IMR-90 (cell line): Measurements from ENCODE around the gene CPA3. TPM values are rescaled to one million over a fixed set of nuclear protein-coding genes. Genes with fewer than 3 reads are reported as not detected.

Source experiments
- ATAC-seq: fragments of 200-7000 bp; cut with Tn5 transposase; 2 replicates; pipeline ENCODE4 v1.9.1; 2020; ENCODE audit warnings: low read depth, mild to moderate bottlenecking, moderate library complexity
- BruUV-seq: library from RNA; stranded (reverse); fragments of 400-500 nt; replicated peaks from 2 replicates; lab custom pipeline; 2021; lab: Mats Ljungman, UMichigan
- CTCF ChIA-PET: fragments of 300-600 bp; formaldehyde crosslinking; extraction: SDS; loops from one replicate; lab custom pipeline; 2021; ENCODE audit warnings: antibody characterized with exemption; lab: Yijun Ruan, JAX
- POLR2A ChIA-PET: fragments of 300-600 bp; sonication (Branson Sonifier 250); formaldehyde crosslinking; loops from one replicate; lab custom pipeline; 2022; ENCODE audit warnings: antibody characterized with exemption; ENCODE audit not compliant: unreplicated experiment; lab: Charles Lee
- DNase-seq: peaks from one replicate; pipeline ENCODE4 v3.0.0; 2013
- H2AFZ ChIP-seq: replicated peaks from 2 replicates; pipeline ENCODE3; 2013; ENCODE audit warnings: low read length, mild to moderate bottlenecking; ENCODE audit not compliant: poor library complexity
- H2AK5ac ChIP-seq: 2 replicates; pipeline ENCODE4 v1.6.1; 2013; ENCODE audit warnings: low read depth, low read length, inconsistent platforms
- H2AK9ac ChIP-seq: replicated peaks from 2 replicates; pipeline ENCODE3; 2013; ENCODE audit warnings: mild to moderate bottlenecking, low read depth, low read length, moderate library complexity; ENCODE audit not compliant: poor library complexity
- H2BK120ac ChIP-seq: 2 replicates; pipeline ENCODE4 v1.6.1; 2013; ENCODE audit warnings: low read depth, low read length, inconsistent platforms
- H2BK15ac ChIP-seq: 3 replicates; pipeline ENCODE4 v1.6.1; 2013; ENCODE audit warnings: low read depth, low read length, inconsistent platforms
- H2BK20ac ChIP-seq: 2 replicates; pipeline ENCODE4 v1.6.1; 2013; ENCODE audit warnings: low read depth, mild to moderate bottlenecking, inconsistent platforms, low read length, moderate library complexity
- H2BK5ac ChIP-seq: 2 replicates; pipeline ENCODE4 v1.6.1; 2013; ENCODE audit warnings: mild to moderate bottlenecking, low read depth, low read length, inconsistent platforms; ENCODE audit not compliant: poor library complexity, severe bottlenecking
- H3K14ac ChIP-seq: replicated peaks from 2 replicates; pipeline ENCODE4 v1.6.1; 2013; ENCODE audit warnings: low read depth, low read length, inconsistent platforms
- H3K18ac ChIP-seq: 2 replicates; pipeline ENCODE4 v1.6.1; 2013; ENCODE audit warnings: low read depth, low read length, control low read depth
- H3K23ac ChIP-seq: 2 replicates; pipeline ENCODE4 v1.6.1; 2013; ENCODE audit warnings: low read depth, low read length, inconsistent platforms
- H3K27ac ChIP-seq: 2 replicates; pipeline ENCODE4 v1.5.1; 2013; ENCODE audit warnings: mild to moderate bottlenecking, control low read depth, low read length; ENCODE audit not compliant: insufficient read depth
- H3K27me3 ChIP-seq: 2 replicates; pipeline ENCODE4 v1.6.1; 2013; ENCODE audit warnings: low read length; ENCODE audit not compliant: control insufficient read depth, insufficient read depth
- H3K36me3 ChIP-seq: 2 replicates; pipeline ENCODE4 v1.6.1; 2013; ENCODE audit warnings: low read length, mixed read lengths; ENCODE audit not compliant: control insufficient read depth, insufficient read depth
- H3K4ac ChIP-seq: 2 replicates; pipeline ENCODE4 v1.6.1; 2013; ENCODE audit warnings: low read depth, low read length, inconsistent platforms
- H3K4me1 ChIP-seq: 2 replicates; pipeline ENCODE4 v1.6.1; 2013; ENCODE audit warnings: low read length, mixed read lengths; ENCODE audit not compliant: control insufficient read depth, insufficient read depth
- H3K4me2 ChIP-seq: 2 replicates; pipeline ENCODE4 v1.6.1; 2013; ENCODE audit warnings: low read depth, mild to moderate bottlenecking, control low read depth, low read length, moderate library complexity
- H3K4me3 ChIP-seq: 2 replicates; pipeline ENCODE4 v1.5.1; 2013; ENCODE audit warnings: low read depth, mild to moderate bottlenecking, control low read depth, low read length, moderate library complexity; ENCODE audit not compliant: insufficient read depth
- H3K56ac ChIP-seq: 2 replicates; pipeline ENCODE4 v1.6.1; 2013; ENCODE audit warnings: low read length, inconsistent platforms; ENCODE audit not compliant: insufficient read depth; ENCODE audit errors: extremely low read depth
- H3K79me1 ChIP-seq, 2 experiments: 2 replicates each; pipeline ENCODE4 v1.6.1; 2013; ENCODE audit warnings: low read length in 2 of 2, inconsistent platforms in 1 of 2, low read depth in 1 of 2
- H3K9ac ChIP-seq: 2 replicates; pipeline ENCODE4 v1.6.1; 2013; ENCODE audit warnings: low read depth, low read length, control low read depth
- H3K9me1 ChIP-seq: 2 replicates; pipeline ENCODE4 v1.6.1; 2013; ENCODE audit warnings: low read length, inconsistent platforms; ENCODE audit not compliant: insufficient read depth
- H3K9me3 ChIP-seq: 2 replicates; pipeline ENCODE4 v1.6.1; 2013; ENCODE audit warnings: low read length; ENCODE audit not compliant: control insufficient read depth, insufficient read depth
- H4K20me1 ChIP-seq: 2 replicates; pipeline ENCODE4 v1.6.1; 2013; ENCODE audit warnings: low read length, inconsistent platforms; ENCODE audit not compliant: insufficient read depth
- H4K5ac ChIP-seq: 2 replicates; pipeline ENCODE4 v1.6.1; 2013; ENCODE audit warnings: mild to moderate bottlenecking, low read depth, low read length, control low read depth
- H4K8ac ChIP-seq, 2 experiments: 2 replicates each; pipeline ENCODE4 v1.6.1; 2013; ENCODE audit warnings: low read depth in 2 of 2, low read length in 2 of 2, control low read depth in 1 of 2, inconsistent platforms in 1 of 2
- H4K91ac ChIP-seq: 2 replicates; pipeline ENCODE4 v1.6.1; 2013; ENCODE audit warnings: low read depth, low read length, inconsistent platforms; ENCODE audit not compliant: insufficient read depth
- ELK1 ChIP-seq: fragments of 150-350 bp; IDR thresholded peaks from 2 replicates; pipeline ENCODE4 v1.6.1; 2016; ENCODE audit warnings: low read depth, mild to moderate bottlenecking, low read length, moderate library complexity, borderline replicate concordance
- NFE2L2 ChIP-seq: fragments of 150-350 bp; IDR thresholded peaks from 2 replicates; pipeline ENCODE4 v1.6.1; 2016; ENCODE audit warnings: low read depth, mild to moderate bottlenecking, low read length
- POLR2A ChIP-seq: IDR thresholded peaks from 2 replicates; pipeline ENCODE4 v1.6.1; 2012; ENCODE audit warnings: mild to moderate bottlenecking, low read depth, low read length
- RAD21 ChIP-seq: IDR thresholded peaks from 2 replicates; pipeline ENCODE4 v1.6.1; 2012; ENCODE audit warnings: low read length, improper control_type of control experiment
- SMC3 ChIP-seq: fragments of 150-350 bp; IDR thresholded peaks from 2 replicates; pipeline ENCODE4 v1.6.1; 2016; ENCODE audit warnings: low read depth, mild to moderate bottlenecking, antibody characterized with exemption, low read length, moderate library complexity
- WGBS, 2 experiments: methylation state at CpG; one replicate each; pipeline versions ENCODE4 v1.1.5 to v1.1.7; 2013; ENCODE audit warnings: missing lambda C conversion rate in 2 of 2; ENCODE audit not compliant: insufficient read length in 1 of 2; ENCODE audit errors: extremely low coverage in 2 of 2; 5-methylcytosine and 5-hydroxymethylcytosine counted together
- dilution Hi-C: fragments of 300-500 bp; cut with HindIII; formaldehyde crosslinking; loops from one replicate; pipeline ENCODE4 v1.14.3; 2018; ENCODE audit warnings: low sequenced_read_pairs; ENCODE audit not compliant: unreplicated experiment
- in situ Hi-C: fragments of 300-500 bp; cut with MboI; formaldehyde crosslinking; loops from 3 replicates; pipeline ENCODE4 v1.14.3; 2019; ENCODE audit warnings: low sequenced_read_pairs, inconsistent platforms, mixed read lengths
- intact Hi-C: fragments of 100-400 bp; cut with micrococcal nuclease; formaldehyde crosslinking; loops from 2 replicates; pipeline ENCODE4 v1.10.0; 2022
- polyA plus RNA-seq, 3 experiments: library from polyadenylated mRNA; depleted of rRNA; stranded (reverse); fragments of >200 nt; gene quantifications; 2 replicates each; pipeline ENCODE4 v1.2.3, GENCODE V29; 2012; ENCODE audit warnings: low replicate concordance in 1 of 3
- total RNA-seq: library from RNA; depleted of rRNA; stranded (reverse); fragments of >200 nt; gene quantifications from 2 replicates; pipeline ENCODE4 v1.2.3, GENCODE V29; 2012

CPA3 gene
- total and polyA plus RNA-seq, 2 of the 4 experiments (the other 2 are of a cell fraction): 0.07 TPM; not detected in 1

GRCh38 chr3:148815316-148816110 lies 49.6 kb upstream of the CPA3 start:
- Histone ChIP-seq H2BK120ac (no peak overlapping the region), H4K91ac (no peak overlapping the region), H2BK15ac (no peak overlapping the region), H3K18ac (no peak overlapping the region), H2BK20ac (no peak overlapping the region), H3K27ac (no peak overlapping the region), H3K14ac (no peak overlapping the region), H4K20me1 (no peaks in the 10 kb centered on the region), H2AK9ac (no peak overlapping the region), H3K79me1 (no peaks in the 10 kb centered on the region), H2AK5ac (no peak overlapping the region), H3K4ac (no peak overlapping the region), H3K23ac (no peak overlapping the region), H3K27me3 (peaks cover 1% of the 10 kb centered on the region; the same call in 1 of the 2 replicates), H3K4me2 (no peak overlapping the region), H2BK5ac (no peak overlapping the region), H3K56ac (no peak overlapping the region), H4K8ac (no peak overlapping the region), H4K5ac (no peak overlapping the region), H3K4me3 (no peak overlapping the region), H3K9ac (no peak overlapping the region), H3K9me1 (no peaks in the 10 kb centered on the region), H3K4me1 (no peaks in the 10 kb centered on the region), H3K9me3 (no peaks in the 10 kb centered on the region), H2AFZ (no peak overlapping the region), H3K36me3 (no peaks in the 10 kb centered on the region)
- intact Hi-C loops (no loop called here), dilution Hi-C loops (no loop called here), in situ Hi-C loops (no loop called here)
- no TSS peak for BruUV-seq
- no peak for DNase-seq
- WGBS, 2 experiments: 67% methylated on average over 3 of the region's 11 CpGs; no CpG with 5 or more reads in 1 of the 2 experiments
- CTCF ChIA-PET: no interaction called here
- POLR2A ChIA-PET: no interaction called here
- TF ChIP-seq RAD21: no peak
- TF ChIP-seq ELK1: no peak
- no peak for TF ChIP-seq POLR2A
- TF ChIP-seq NFE2L2: no peak
- TF ChIP-seq SMC3: no peak
- ATAC-seq: no peak
